HEK293T (cell line): ENCODE measurements around the gene LST1.

ENCODE experiments used
- BHLHE40 ChIP-seq: fragments of 450-650 bp; IDR thresholded peaks from 2 replicates; pipeline ENCODE4 v1.6.1; 2016; ENCODE audit warnings: mild to moderate bottlenecking, moderate library complexity, borderline replicate concordance
- FOXA1 ChIP-seq: fragments of 450-650 bp; IDR thresholded peaks from 2 replicates; pipeline ENCODE4 v1.6.1; 2016; ENCODE audit warnings: mild to moderate bottlenecking
- FOXK2 ChIP-seq: fragments of 450-650 bp; IDR thresholded peaks from 2 replicates; pipeline ENCODE4 v1.6.1; 2016; ENCODE audit warnings: mild to moderate bottlenecking
- FOXM1 ChIP-seq: fragments of 450-650 bp; IDR thresholded peaks from 2 replicates; pipeline ENCODE4 v1.6.1; 2017; ENCODE audit warnings: mild to moderate bottlenecking, borderline replicate concordance
- HDGF ChIP-seq: fragments of 450-650 bp; IDR thresholded peaks from 2 replicates; pipeline ENCODE4 v1.6.1; 2017; ENCODE audit warnings: antibody characterized with exemption, borderline replicate concordance
- LEF1 ChIP-seq: fragments of 450-650 bp; IDR thresholded peaks from 2 replicates; pipeline ENCODE4 v1.6.1; 2017; ENCODE audit warnings: mild to moderate bottlenecking, borderline replicate concordance
- NFRKB ChIP-seq: fragments of 450-650 bp; IDR thresholded peaks from 2 replicates; pipeline ENCODE4 v1.6.1; 2016; ENCODE audit warnings: mild to moderate bottlenecking, moderate library complexity
- PKNOX1 ChIP-seq: fragments of 450-650 bp; IDR thresholded peaks from 2 replicates; pipeline ENCODE4 v1.6.1; 2016
- SP1 ChIP-seq: fragments of 450-650 bp; IDR thresholded peaks from 2 replicates; pipeline ENCODE4 v1.6.1; 2017
- SUZ12 ChIP-seq: fragments of 450-650 bp; IDR thresholded peaks from 2 replicates; pipeline ENCODE4 v1.6.1; 2016; ENCODE audit warnings: mild to moderate bottlenecking
- TARDBP ChIP-seq: fragments of 450-650 bp; IDR thresholded peaks from 2 replicates; pipeline ENCODE4 v1.6.1; 2016
- ZNF384 ChIP-seq: fragments of 450-650 bp; IDR thresholded peaks from 2 replicates; pipeline ENCODE4 v1.6.1; 2016

GRCh38 chr6:31558318-31558625 lies 27.8 kb upstream of the LST1 start:
- TF ChIP-seq ZNF384 (no peak), LEF1 (no peak), HDGF (no peak), SP1 (no peak), NFRKB (no peak), FOXA1 (no peak), FOXM1 (no peak), SUZ12 (no peak), PKNOX1 (no peak), BHLHE40 (no peak), FOXK2 (no peak), TARDBP (no peak)
